Mesodermal cell (in vitro differentiated cells): ENCODE results near the gene NRP1.
A peak's percentile ranks its signal among the peaks of the same experiment; 100 is the strongest.

Source experiments
- H3K27ac ChIP-seq: 2 replicates; pipeline ENCODE4 v1.7.0; 2013; ENCODE audit warnings: mild to moderate bottlenecking, low read depth, low read length, moderate library complexity; ENCODE audit not compliant: severe bottlenecking
- H3K36me3 ChIP-seq: 2 replicates; pipeline ENCODE4 v1.7.1; 2013; ENCODE audit warnings: mild to moderate bottlenecking, low read length, moderate library complexity; ENCODE audit not compliant: control insufficient read depth, insufficient read depth
- H3K4me1 ChIP-seq: one replicate; pipeline ENCODE4 v1.7.1; 2013; ENCODE audit warnings: mild to moderate bottlenecking, low read length; ENCODE audit not compliant: insufficient read depth, control insufficient read depth, poor library complexity, severe bottlenecking
- H3K4me3 ChIP-seq: 2 replicates; pipeline ENCODE4 v1.7.0; 2013; ENCODE audit warnings: low read length, control low read depth, mild to moderate bottlenecking; ENCODE audit not compliant: insufficient read depth, poor library complexity, severe bottlenecking; ENCODE audit errors: extremely low read depth
- H3K9me3 ChIP-seq: 2 replicates; pipeline ENCODE4 v1.7.1; 2013; ENCODE audit warnings: mild to moderate bottlenecking, low read length, moderate library complexity; ENCODE audit not compliant: control insufficient read depth
- WGBS, 2 experiments: methylation state at CpG; one replicate each; pipeline ENCODE4 v1.1.5; 2013; ENCODE audit warnings: missing lambda C conversion rate in 2 of 2; ENCODE audit not compliant: insufficient coverage in 2 of 2; 5-methylcytosine and 5-hydroxymethylcytosine counted together

NRP1 gene

GRCh38 chr10:33291053-33291592 lies 43.3 kb downstream of the NRP1 start:
- 89 to 93% methylated on average over 2 to 3 of the region's 5 CpGs for WGBS, 2 experiments
- Histone ChIP-seq H3K36me3 (peaks cover 26% of the 10 kb centered on the region), H3K9me3 (no peaks in the 10 kb centered on the region), H3K4me1 (peaks cover 14% of the 10 kb centered on the region), H3K4me3 (no peak overlapping the region), H3K27ac (peak overlapping the region; percentile 74)

GRCh38 chr10:33290321-33291052 lies 44.0 kb downstream of the NRP1 start:
- Histone ChIP-seq H3K27ac (peak overlapping the region; percentile 74), H3K36me3 (peaks cover 20% of the 10 kb centered on the region), H3K9me3 (no peaks in the 10 kb centered on the region), H3K4me3 (no peak overlapping the region), H3K4me1 (peaks cover 17% of the 10 kb centered on the region)
- WGBS, 2 experiments: 89% methylated on average over 11 to 12 of the region's 13 CpGs

- Histone ChIP-seq H3K4me3 (no peak overlapping the region), H3K4me1 (peaks cover 17% of the 10 kb centered on the region), H3K36me3 (peaks cover 13% of the 10 kb centered on the region), H3K27ac (no peak overlapping the region), H3K9me3 (no peaks in the 10 kb centered on the region)
- WGBS, 2 experiments: 93 to 96% methylated on average over 5 to 6 of the region's 8 CpGs
Measured at GRCh38 chr10:33289776-33290175, 44.7 kb downstream of the NRP1 start.

GRCh38 chr10:33288127-33288526 lies 46.3 kb downstream of the NRP1 start:
- Histone ChIP-seq H3K9me3 (no peaks in the 10 kb centered on the region), H3K36me3 (peaks cover 5% of the 10 kb centered on the region), H3K27ac (no peak overlapping the region), H3K4me3 (no peak overlapping the region), H3K4me1 (peaks cover 17% of the 10 kb centered on the region)
- WGBS, 2 experiments: 91 to 92% methylated on average over 2 of the region's 3 CpGs

- H3K4me3 ChIP-seq: no peak overlapping the region
- H3K36me3 ChIP-seq: peaks cover 4% of the 10 kb centered on the region
- no CpG with 5 or more reads among the region's 2 CpGs for WGBS, 2 experiments
Measured at GRCh38 chr10:33287112-33287511, 47.4 kb downstream of the NRP1 start.

GRCh38 chr10:33286157-33286934 lies 48.1 kb downstream of the NRP1 start:
- Histone ChIP-seq H3K4me1 (peaks cover 4% of the 10 kb centered on the region), H3K27ac (no peak overlapping the region), H3K36me3 (peaks cover 4% of the 10 kb centered on the region), H3K9me3 (no peaks in the 10 kb centered on the region), H3K4me3 (no peak overlapping the region)
- 100% methylated on average over 1 of the region's 4 CpGs; no CpG with 5 or more reads in 1 of the 2 experiments for WGBS, 2 experiments

More at GRCh38 chr10:33287112-33287511, 47.4 kb downstream of the NRP1 start:
- Histone ChIP-seq H3K4me1 (peaks cover 12% of the 10 kb centered on the region), H3K9me3 (no peaks in the 10 kb centered on the region), H3K27ac (no peak overlapping the region)

- peaks cover 8% of the 10 kb centered on the region for H3K36me3 ChIP-seq
Measured at GRCh38 chr10:33284945-33285344, 49.5 kb downstream of the NRP1 start.

GRCh38 chr10:33279811-33280602 lies 54.5 kb downstream of the NRP1 start:
- H3K4me3 ChIP-seq: no peak overlapping the region
- H3K36me3 ChIP-seq: peaks cover 17% of the 10 kb centered on the region
- peaks cover 8% of the 10 kb centered on the region for H3K4me1 ChIP-seq
- H3K9me3 ChIP-seq: no peaks in the 10 kb centered on the region
- 93 to 100% methylated on average over 2 of the region's 5 CpGs for WGBS, 2 experiments
- peak overlapping the region; percentile 23 for H3K27ac ChIP-seq

More at GRCh38 chr10:33284945-33285344, 49.5 kb downstream of the NRP1 start:
- WGBS, 2 experiments: 100% methylated on average over 1 of the region's 2 CpGs
- Histone ChIP-seq H3K4me3 (no peak overlapping the region), H3K9me3 (no peaks in the 10 kb centered on the region), H3K27ac (no peak overlapping the region), H3K4me1 (peaks cover 4% of the 10 kb centered on the region)

- no peak overlapping the region for H3K27ac ChIP-seq
Measured at GRCh38 chr10:33279276-33279675, 55.2 kb downstream of the NRP1 start.

GRCh38 chr10:33278198-33278597 lies 56.3 kb downstream of the NRP1 start:
- H3K36me3 ChIP-seq: peaks cover 17% of the 10 kb centered on the region
- 79 to 95% methylated on average over 2 of the region's 3 CpGs for WGBS, 2 experiments
- H3K27ac ChIP-seq: no peak overlapping the region
- H3K9me3 ChIP-seq: no peaks in the 10 kb centered on the region
- peaks cover 14% of the 10 kb centered on the region for H3K4me1 ChIP-seq
- H3K4me3 ChIP-seq: no peak overlapping the region

More at GRCh38 chr10:33279276-33279675, 55.2 kb downstream of the NRP1 start:
- Histone ChIP-seq H3K4me1 (peaks cover 8% of the 10 kb centered on the region), H3K4me3 (no peak overlapping the region), H3K36me3 (peaks cover 17% of the 10 kb centered on the region), H3K9me3 (no peaks in the 10 kb centered on the region)
- WGBS, 2 experiments: 96 to 97% methylated on average over 3 to 5 of the region's 5 CpGs
